ENCODE results near the gene ST6GALNAC2. TPM values are rescaled to one million over a fixed set of nuclear protein-coding genes. Genes with fewer than 3 reads are reported as not detected.
A peak's percentile ranks its signal among the peaks of the same experiment; 100 is the strongest.

Gene ST6GALNAC2
- total and polyA plus RNA-seq, 2 donors from 2014 or later = 6.5 to 28.6 TPM

DNA sequence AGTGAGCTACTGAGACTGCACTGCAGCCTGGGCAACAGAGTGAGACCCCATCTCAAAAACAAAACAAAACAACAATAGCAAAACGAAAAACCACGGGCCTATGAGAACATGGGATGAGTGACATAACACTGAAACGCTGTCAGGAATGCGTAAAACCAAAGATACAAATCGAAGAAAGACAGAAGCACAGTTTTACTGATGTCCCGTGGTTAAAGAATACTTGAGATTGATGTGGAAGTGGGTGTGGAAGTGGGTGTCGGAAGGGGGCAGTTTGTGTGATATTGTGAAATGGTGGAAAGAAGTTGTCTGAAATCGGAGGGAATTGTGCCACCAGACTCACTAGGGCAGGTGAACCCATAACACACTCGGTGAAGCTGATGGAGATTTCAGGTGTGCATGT, 9.5 kb downstream of the ST6GALNAC2 start:
- TF ChIP-seq, protein P1, sequence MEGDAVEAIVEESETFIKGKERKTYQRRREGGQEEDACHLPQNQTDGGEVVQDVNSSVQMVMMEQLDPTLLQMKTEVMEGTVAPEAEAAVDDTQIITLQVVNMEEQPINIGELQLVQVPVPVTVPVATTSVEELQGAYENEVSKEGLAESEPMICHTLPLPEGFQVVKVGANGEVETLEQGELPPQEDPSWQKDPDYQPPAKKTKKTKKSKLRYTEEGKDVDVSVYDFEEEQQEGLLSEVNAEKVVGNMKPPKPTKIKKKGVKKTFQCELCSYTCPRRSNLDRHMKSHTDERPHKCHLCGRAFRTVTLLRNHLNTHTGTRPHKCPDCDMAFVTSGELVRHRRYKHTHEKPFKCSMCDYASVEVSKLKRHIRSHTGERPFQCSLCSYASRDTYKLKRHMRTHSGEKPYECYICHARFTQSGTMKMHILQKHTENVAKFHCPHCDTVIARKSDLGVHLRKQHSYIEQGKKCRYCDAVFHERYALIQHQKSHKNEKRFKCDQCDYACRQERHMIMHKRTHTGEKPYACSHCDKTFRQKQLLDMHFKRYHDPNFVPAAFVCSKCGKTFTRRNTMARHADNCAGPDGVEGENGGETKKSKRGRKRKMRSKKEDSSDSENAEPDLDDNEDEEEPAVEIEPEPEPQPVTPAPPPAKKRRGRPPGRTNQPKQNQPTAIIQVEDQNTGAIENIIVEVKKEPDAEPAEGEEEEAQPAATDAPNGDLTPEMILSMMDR (IDR thresholded peaks at IDR 0.05; ENCODE audit: borderline replicate concordance, extremely low read depth, insufficient read depth) = no peak
- H3K36me3 ChIP-seq (ENCODE audit: control insufficient read depth in 2 of 3, insufficient read depth in 3 of 3, low read length in 3 of 3) = no peaks in the 10 kb centered on the region
- H3K4me3 ChIP-seq (ENCODE audit: low read length in 3 of 3) = no peak overlapping the region
- no peak overlapping the region for H3K9ac ChIP-seq (ENCODE audit: low read length in 3 of 3)
- no peak for DNase-seq
- no peaks in the 10 kb centered on the region for H3K27me3 ChIP-seq (ENCODE audit: control insufficient read depth, insufficient read depth, low read length)
- no peaks in the 10 kb centered on the region for H3K9me3 ChIP-seq (ENCODE audit: control insufficient read depth in 2 of 3, insufficient read depth in 1 of 3, low read length in 3 of 3)
- FAIRE-seq = no peak
- no peaks in the 10 kb centered on the region for H3K4me1 ChIP-seq (ENCODE audit: control insufficient read depth in 2 of 3, insufficient read depth in 2 of 3, low read depth in 1 of 3, low read length in 3 of 3)
- intact Hi-C loops (cut with DNase I) = no loop called here
- no peak overlapping the region for H3K27ac ChIP-seq (ENCODE audit: low read depth in 2 of 2, low read length in 2 of 2)

DNA sequence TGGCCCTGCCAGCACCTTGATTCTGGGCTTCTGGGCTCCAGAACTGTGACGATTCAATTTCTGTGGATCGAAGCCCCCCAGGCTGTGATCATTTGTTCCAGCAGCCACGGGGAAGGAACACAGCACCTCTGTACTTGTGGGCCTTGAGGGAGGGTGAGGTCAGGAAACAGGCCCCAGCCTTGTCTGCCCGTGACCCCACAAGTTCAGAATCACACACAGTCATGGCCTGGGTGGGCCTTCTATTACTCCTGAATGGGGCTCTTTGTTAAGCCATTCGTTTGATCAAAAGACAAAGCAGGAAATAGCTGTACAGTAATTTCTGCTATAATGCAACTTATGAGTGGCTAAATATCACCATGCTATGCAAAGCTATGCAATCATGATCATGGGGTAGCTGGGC, 10.1 kb downstream of the ST6GALNAC2 start:
- Histone ChIP-seq H3K27me3 (ENCODE audit: control insufficient read depth, insufficient read depth, low read length) (no peaks in the 10 kb centered on the region), H3K36me3 (ENCODE audit: control insufficient read depth in 2 of 3, insufficient read depth in 3 of 3, low read length in 3 of 3) (no peaks in the 10 kb centered on the region), H3K4me1 (ENCODE audit: control insufficient read depth in 2 of 3, insufficient read depth in 2 of 3, low read depth in 1 of 3, low read length in 3 of 3) (no peaks in the 10 kb centered on the region), H3K4me3 (ENCODE audit: low read length in 3 of 3) (no peak overlapping the region), H3K9ac (ENCODE audit: low read length in 3 of 3) (no peak overlapping the region), H3K27ac (ENCODE audit: low read depth in 2 of 2, low read length in 2 of 2) (no peak overlapping the region), H3K9me3 (ENCODE audit: control insufficient read depth in 2 of 3, insufficient read depth in 1 of 3, low read length in 3 of 3) (no peaks in the 10 kb centered on the region)
- no peak for FAIRE-seq
- TF ChIP-seq, protein P1 (IDR thresholded peaks at IDR 0.05; ENCODE audit: borderline replicate concordance, extremely low read depth, insufficient read depth) = no peak
- intact Hi-C loops (cut with DNase I) = no loop called here
- DNase-seq = peak in 1 of 5 donors; percentile 14

DNA sequence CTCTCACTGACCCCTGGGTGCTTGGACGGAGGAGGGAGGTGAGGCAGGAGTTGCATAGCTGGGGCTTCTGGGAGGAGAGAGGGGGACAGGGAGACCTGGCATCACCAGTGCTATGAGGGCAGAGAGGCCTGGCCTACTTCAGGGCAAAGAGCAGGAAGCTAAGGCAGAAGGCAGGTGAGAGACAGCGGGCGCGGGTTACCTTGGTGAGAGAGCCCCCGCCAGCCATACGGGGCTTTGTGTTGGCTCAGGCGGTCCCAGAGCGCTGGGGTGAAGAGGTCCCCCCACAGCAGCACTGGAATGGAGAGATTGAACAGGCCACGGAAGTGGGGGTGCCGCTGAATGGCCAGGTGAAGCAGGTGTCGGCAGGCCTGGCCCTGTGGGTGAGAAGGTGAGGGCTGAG, 11.5 kb downstream of the ST6GALNAC2 start:
- no peak for FAIRE-seq
- DNase-seq = no peak
- no peak overlapping the region for H3K27ac ChIP-seq (ENCODE audit: low read depth in 2 of 2, low read length in 2 of 2)

More for the DNA sequence above, 11.5 kb downstream of the ST6GALNAC2 start:
- Histone ChIP-seq H3K27me3 (ENCODE audit: control insufficient read depth, insufficient read depth, low read length) (no peaks in the 10 kb centered on the region), H3K9me3 (ENCODE audit: control insufficient read depth in 2 of 3, insufficient read depth in 1 of 3, low read length in 3 of 3) (no peaks in the 10 kb centered on the region), H3K4me3 (ENCODE audit: low read length in 3 of 3) (no peak overlapping the region), H3K36me3 (ENCODE audit: control insufficient read depth in 2 of 3, insufficient read depth in 3 of 3, low read length in 3 of 3) (no peaks in the 10 kb centered on the region), H3K9ac (ENCODE audit: low read length in 3 of 3) (no peak overlapping the region), H3K4me1 (ENCODE audit: control insufficient read depth in 2 of 3, insufficient read depth in 2 of 3, low read depth in 1 of 3, low read length in 3 of 3) (no peaks in the 10 kb centered on the region)
- TF ChIP-seq, protein P1 (IDR thresholded peaks at IDR 0.05; ENCODE audit: borderline replicate concordance, extremely low read depth, insufficient read depth) = no peak
- intact Hi-C loops (cut with DNase I) = no loop called here

All from kidney (tissue), 14 donors.